ENCODE results near the gene NREP.

- TF ChIP-seq CTCF (conservative IDR thresholded peaks at IDR 0.05) (no peak), EZH2 (IDR thresholded peaks at IDR 0.05; ENCODE audit: low read depth) (no peak)
Observed at GRCh38 chr5:111679611-111680010, 77.4 kb downstream of the NREP start.
